ENCODE results near the gene VPS72. TPM values are rescaled to one million over a fixed set of nuclear protein-coding genes. Genes with fewer than 3 reads are reported as not detected.

VPS72 gene, protein sequence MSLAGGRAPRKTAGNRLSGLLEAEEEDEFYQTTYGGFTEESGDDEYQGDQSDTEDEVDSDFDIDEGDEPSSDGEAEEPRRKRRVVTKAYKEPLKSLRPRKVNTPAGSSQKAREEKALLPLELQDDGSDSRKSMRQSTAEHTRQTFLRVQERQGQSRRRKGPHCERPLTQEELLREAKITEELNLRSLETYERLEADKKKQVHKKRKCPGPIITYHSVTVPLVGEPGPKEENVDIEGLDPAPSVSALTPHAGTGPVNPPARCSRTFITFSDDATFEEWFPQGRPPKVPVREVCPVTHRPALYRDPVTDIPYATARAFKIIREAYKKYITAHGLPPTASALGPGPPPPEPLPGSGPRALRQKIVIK
- 10 to 100 TPM; 38.8 TPM for total RNA-seq

- Histone ChIP-seq H3K4me1 (peaks cover 3% of the 10 kb centered on the region), H3K27me3 (no peaks in the 10 kb centered on the region), H3K9me3 (no peaks in the 10 kb centered on the region), H3K27ac (peak within 1 kb of the TSS; percentile 80), H3K9ac (ENCODE audit: low read depth in 2 of 2, low read length in 2 of 2) (peak within 1 kb of the TSS; percentile 72 to 91), H3K4me3 (peak within 1 kb of the TSS; percentile 72), H3K36me3 (peaks cover 7% of the 10 kb centered on the region)
- no peak for TF ChIP-seq CTCF (IDR thresholded peaks at IDR 0.05)
- peak; percentile 92 for DNase-seq
- intact Hi-C loops (cut with DNase I) = no loop called here
Observed at GRCh38 chr1:151189637-151190445, at the start of gene VPS72. Gene VPS72, minus strand, starts transcription at chr1:151190197. Its CDS starts 76 bp downstream, at chr1:151190121.

- H3K9me3 ChIP-seq = no peaks in the 10 kb centered on the region
- peaks cover 27% of the 10 kb centered on the region for H3K36me3 ChIP-seq
- TF ChIP-seq CTCF (IDR thresholded peaks at IDR 0.05) = no peak
- no peak overlapping the region for H3K27ac ChIP-seq
- H3K4me1 ChIP-seq = no peaks in the 10 kb centered on the region
- H3K4me3 ChIP-seq = no peak overlapping the region
- no peak overlapping the region for H3K9ac ChIP-seq (ENCODE audit: low read depth in 2 of 2, low read length in 2 of 2)
- H3K27me3 ChIP-seq = no peaks in the 10 kb centered on the region
- intact Hi-C loops (cut with DNase I) = no loop called here
- DNase-seq = no peak
Observed at GRCh38 chr1:151238467-151238739, 48.4 kb upstream of the VPS72 start.

DNA sequence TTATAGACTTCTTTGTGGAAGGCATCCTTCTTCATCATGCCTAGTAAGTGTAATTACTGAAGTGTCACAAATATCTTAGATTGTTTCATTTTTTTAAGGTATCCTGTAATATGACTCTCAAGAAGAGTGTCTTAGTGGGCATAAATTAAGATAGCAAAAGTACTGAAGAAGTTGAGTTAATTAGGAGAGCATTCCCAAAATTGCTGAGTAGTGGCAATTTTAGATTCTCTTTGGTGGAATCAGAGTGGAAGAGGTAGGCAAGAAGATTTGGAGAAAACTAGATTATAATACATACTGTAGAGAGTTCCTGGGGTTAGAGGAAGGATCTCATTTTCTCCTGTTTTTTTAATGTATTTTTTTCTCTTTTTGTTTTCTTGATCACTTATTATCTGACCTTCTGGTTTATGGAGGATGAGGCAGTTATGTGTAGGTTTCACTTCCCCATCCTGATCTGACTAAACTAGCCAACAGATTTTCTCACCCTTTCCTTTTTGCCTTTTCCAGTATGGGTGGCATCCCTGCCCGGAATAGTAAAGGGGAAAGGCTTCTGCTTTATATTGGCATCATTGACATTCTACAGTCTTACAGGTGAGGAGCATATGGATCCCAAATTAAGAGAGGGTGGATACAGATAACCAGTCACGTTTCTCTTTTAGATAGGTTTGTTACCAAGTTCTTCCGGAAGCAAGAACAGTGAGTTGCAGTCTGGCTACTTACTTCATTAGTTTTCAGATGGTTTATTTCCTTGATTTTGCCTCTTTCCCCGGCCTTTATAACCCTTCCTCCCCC, 47.9 kb upstream of the VPS72 start:
- no peaks in the 10 kb centered on the region for H3K9me3 ChIP-seq
- no peak overlapping the region for H3K27ac ChIP-seq
- H3K4me3 ChIP-seq = no peak overlapping the region
- H3K9ac ChIP-seq (ENCODE audit: low read depth in 2 of 2, low read length in 2 of 2) = no peak overlapping the region
- TF ChIP-seq CTCF (IDR thresholded peaks at IDR 0.05) = no peak
- no peak for DNase-seq
- H3K27me3 ChIP-seq = no peaks in the 10 kb centered on the region
- no peaks in the 10 kb centered on the region for H3K4me1 ChIP-seq
- intact Hi-C loops (cut with DNase I) = no loop called here
- H3K36me3 ChIP-seq = peaks cover 24% of the 10 kb centered on the region

- Histone ChIP-seq H3K36me3 (peaks cover 29% of the 10 kb centered on the region), H3K9ac (ENCODE audit: low read depth in 2 of 2, low read length in 2 of 2) (no peak overlapping the region), H3K27ac (no peak overlapping the region), H3K9me3 (no peaks in the 10 kb centered on the region), H3K27me3 (no peaks in the 10 kb centered on the region), H3K4me1 (no peaks in the 10 kb centered on the region), H3K4me3 (no peak overlapping the region)
- no peak for DNase-seq
- TF ChIP-seq CTCF (IDR thresholded peaks at IDR 0.05) = no peak
- intact Hi-C loops (cut with DNase I) = no loop called here
Observed at GRCh38 chr1:151235235-151235634, 45.2 kb upstream of the VPS72 start.

GRCh38 chr1:151222130-151222529, 32.1 kb upstream of the VPS72 start:
- intact Hi-C loops (cut with DNase I) = no loop called here
- no peak overlapping the region for H3K27ac ChIP-seq
- H3K4me3 ChIP-seq = no peak overlapping the region
- no peak for TF ChIP-seq CTCF (IDR thresholded peaks at IDR 0.05)
- no peak overlapping the region for H3K9ac ChIP-seq (ENCODE audit: low read depth in 2 of 2, low read length in 2 of 2)
- H3K4me1 ChIP-seq = no peaks in the 10 kb centered on the region
- no peaks in the 10 kb centered on the region for H3K27me3 ChIP-seq
- H3K9me3 ChIP-seq = no peaks in the 10 kb centered on the region
- H3K36me3 ChIP-seq = no peaks in the 10 kb centered on the region
- no peak for DNase-seq

Measured in colonic mucosa (tissue), 4 donors.